ENCODE results near the gene TXNL4A.

GRCh38 chr18:79935098-79935480 is 53.3 kb downstream of the TXNL4A start:
- no peak for TF ChIP-seq CTCF (conservative IDR thresholded peaks at IDR 0.05)
- no peak for TF ChIP-seq ZFX (IDR thresholded peaks at IDR 0.05)
